GM06990 (cell line): ENCODE measurements around the gene ANO7.

ENCODE experiments used
- DNase-seq: peaks from one replicate; pipeline ENCODE4 v3.0.0-alpha.2; 2011; ENCODE audit not compliant: insufficient read length; ENCODE audit errors: extremely low read depth
- H3K27me3 ChIP-seq: replicated peaks from 2 replicates; pipeline ENCODE4 v1.6.0; 2011; ENCODE audit warnings: low read length; ENCODE audit not compliant: control insufficient read depth, insufficient read depth
- H3K36me3 ChIP-seq: 2 replicates; pipeline ENCODE4 v1.5.1; 2011; ENCODE audit warnings: low read length; ENCODE audit not compliant: control insufficient read depth, insufficient read depth
- H3K4me3 ChIP-seq: replicated peaks from 2 replicates; pipeline ENCODE4 v1.5.1; 2011; ENCODE audit warnings: low read depth, mild to moderate bottlenecking, control low read depth, low read length
- CTCF ChIP-seq: IDR thresholded peaks from 2 replicates; pipeline ENCODE4 v1.5.1; 2011; ENCODE audit warnings: low read length, control low read depth, mild to moderate bottlenecking, inconsistent platforms; ENCODE audit not compliant: insufficient read depth, poor library complexity, severe bottlenecking

Gene ANO7

DNA sequence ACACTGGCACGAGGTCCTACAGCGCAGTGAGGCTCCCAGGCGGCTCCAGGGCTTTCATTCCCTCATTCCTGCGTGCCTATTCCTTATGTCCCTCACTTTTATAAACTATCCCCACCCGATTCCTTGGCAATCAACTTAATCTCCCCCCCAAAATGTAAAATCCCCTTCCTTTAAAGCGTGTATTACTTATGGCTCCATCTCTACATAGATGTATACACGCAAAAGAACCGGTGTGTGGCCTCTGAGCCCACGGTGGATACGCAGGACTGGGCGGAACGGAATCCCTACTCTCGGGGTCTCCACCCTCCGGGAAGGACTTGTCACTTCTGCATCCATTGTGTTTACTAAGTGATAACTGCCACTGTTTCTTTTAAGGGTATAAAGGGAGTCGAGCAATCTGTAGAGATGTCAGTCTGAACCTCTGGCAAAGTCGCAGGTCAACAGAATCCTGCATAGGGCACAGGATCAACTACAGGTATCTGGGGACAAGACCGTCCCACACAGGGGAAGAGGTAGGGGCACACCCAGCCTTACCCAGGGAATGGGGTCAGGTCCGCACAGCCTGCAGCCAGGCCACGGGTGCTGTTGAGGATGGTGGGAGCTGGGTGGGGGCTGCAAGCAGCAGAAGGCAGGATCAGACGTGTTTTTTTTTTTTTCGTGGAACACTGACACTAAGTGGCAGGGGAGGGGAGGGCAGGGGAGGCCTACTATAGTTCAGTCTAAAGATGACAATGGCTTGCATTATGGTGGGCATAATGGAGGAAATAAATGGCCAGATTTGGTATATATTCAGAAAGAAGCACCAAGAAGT, 84.9 kb downstream of the ANO7 start:
- H3K36me3 ChIP-seq = peaks cover 5% of the 10 kb centered on the region
- H3K4me3 ChIP-seq = peak overlapping the region; percentile 76
- H3K27me3 ChIP-seq = no peaks in the 10 kb centered on the region
- DNase-seq = peak; percentile 23
- TF ChIP-seq CTCF = no peak

DNA sequence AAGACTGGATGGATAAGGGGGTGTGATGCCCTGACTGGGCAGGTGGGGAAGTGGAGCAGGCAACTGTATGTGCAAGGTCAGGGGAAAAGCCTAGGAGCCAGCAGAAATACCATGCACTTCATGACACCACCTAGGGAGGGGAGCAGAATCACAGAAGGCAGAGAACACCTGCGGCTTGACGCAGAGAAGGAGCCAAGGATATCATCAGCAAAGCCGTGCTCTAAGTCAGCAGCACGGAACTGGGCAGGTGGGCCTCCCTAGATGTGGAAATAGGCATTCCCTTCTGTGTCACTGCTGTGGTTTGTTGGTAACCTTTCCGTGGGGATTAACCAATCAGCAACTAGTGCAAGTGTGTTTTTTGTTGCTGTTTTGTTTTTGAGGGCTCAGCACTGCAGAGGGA, 85.7 kb downstream of the ANO7 start:
- H3K4me3 ChIP-seq = no peak overlapping the region
- no peak for TF ChIP-seq CTCF
- DNase-seq = no peak
- no peaks in the 10 kb centered on the region for H3K27me3 ChIP-seq
- peaks cover 2% of the 10 kb centered on the region for H3K36me3 ChIP-seq
